Measurements from ENCODE around the gene CLTCL1. TPM values are rescaled to one million over a fixed set of nuclear protein-coding genes. Genes with fewer than 3 reads are reported as not detected.

Gene CLTCL1
- total and polyA plus RNA-seq, 9 of the 15 experiments (the other 6 are each of a cell fraction or from before 2014, with no cell fraction given), result 1.1 to 11.7 (median 5.0) TPM

DNA sequence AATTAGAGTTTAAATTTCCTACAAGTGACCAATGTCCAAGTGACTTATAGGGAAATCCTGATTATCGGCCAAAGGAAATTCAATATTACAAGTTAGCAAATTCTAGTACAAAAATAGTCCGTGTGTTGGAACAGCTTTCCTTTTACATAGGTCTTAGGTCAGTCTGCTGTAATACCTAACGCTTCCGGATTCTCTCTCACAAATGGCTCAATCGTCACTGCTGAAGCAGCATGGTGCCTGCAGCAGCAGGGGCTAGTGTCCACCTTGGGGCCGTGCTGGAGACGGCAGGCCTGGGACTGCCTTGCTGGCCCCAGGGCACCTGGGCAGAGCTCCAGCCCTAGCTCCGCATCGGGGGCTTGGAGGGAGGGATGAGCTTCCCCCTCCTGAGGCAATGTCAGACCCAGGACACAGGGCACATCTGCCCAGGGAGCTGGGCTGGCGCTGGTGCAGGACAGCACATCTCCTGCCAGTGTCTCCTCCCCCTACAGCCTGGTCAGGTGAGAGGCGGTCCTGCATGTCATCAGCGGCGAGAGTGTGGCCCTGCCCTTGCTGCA, 39.4 kb upstream of the CLTCL1 start (continued):
- TF ChIP-seq CBX1 (IDR thresholded peaks at IDR 0.05; ENCODE audit: low read depth) (no peak), KLF10 (CRISPR knock-in tag; IDR thresholded peaks at IDR 0.05) (no peak), BRCA1 (IDR thresholded peaks at IDR 0.05) (no peak), BRCA1 (CRISPR knock-in tag; IDR thresholded peaks at IDR 0.05) (no peak), KAT8 (IDR thresholded peaks at IDR 0.05; ENCODE audit: low read depth) (no peak), HNRNPUL1 (IDR thresholded peaks at IDR 0.05; ENCODE audit: low read length) (no peak), NFRKB (IDR thresholded peaks at IDR 0.05; ENCODE audit: low read depth) (no peak), ZNF76 (CRISPR knock-in tag; IDR thresholded peaks at IDR 0.05; ENCODE audit: borderline replicate concordance) (no peak), DDX20 (tag; IDR thresholded peaks at IDR 0.05; ENCODE audit: low read depth) (no peak), ATF1 (CRISPR knock-in tag; IDR thresholded peaks at IDR 0.05) (no peak), ATF1 (tag; IDR thresholded peaks at IDR 0.05) (no peak), FUS (optimal IDR thresholded peaks at IDR 0.05; ENCODE audit: low read depth, low read length) (no peak), POLR2AphosphoS5 (IDR thresholded peaks at IDR 0.05; ENCODE audit: control insufficient read depth, insufficient read depth, low read depth, low read length) (peak; percentile 34; the same call in 1 of the 2 replicates), KLF6 (CRISPR knock-in tag; IDR thresholded peaks at IDR 0.05; ENCODE audit: borderline replicate concordance) (no peak), SIN3B (IDR thresholded peaks at IDR 0.05; ENCODE audit: low read depth) (no peak), ZNF75A (CRISPR knock-in tag; IDR thresholded peaks at IDR 0.05) (no peak), ZNF583 (CRISPR knock-in tag; IDR thresholded peaks at IDR 0.05) (no peak), ZNF764 (CRISPR knock-in tag; IDR thresholded peaks at IDR 0.05; ENCODE audit: low read depth) (no peak), ZNF507 (tag; conservative IDR thresholded peaks at IDR 0.05) (no peak), NFXL1 (CRISPR knock-in tag; IDR thresholded peaks at IDR 0.05) (no peak), ZNF780A (CRISPR knock-in tag; IDR thresholded peaks at IDR 0.05) (no peak), KLF13 (tag; IDR thresholded peaks at IDR 0.05; ENCODE audit: borderline replicate concordance, low read depth) (no peak), ZSCAN32 (CRISPR knock-in tag; IDR thresholded peaks at IDR 0.05) (no peak), ELF4 (CRISPR knock-in tag; IDR thresholded peaks at IDR 0.05) (no peak), MED1 (CRISPR knock-in tag; IDR thresholded peaks at IDR 0.05; ENCODE audit: borderline replicate concordance) (no peak)
- TF ChIP-seq, protein P1, sequence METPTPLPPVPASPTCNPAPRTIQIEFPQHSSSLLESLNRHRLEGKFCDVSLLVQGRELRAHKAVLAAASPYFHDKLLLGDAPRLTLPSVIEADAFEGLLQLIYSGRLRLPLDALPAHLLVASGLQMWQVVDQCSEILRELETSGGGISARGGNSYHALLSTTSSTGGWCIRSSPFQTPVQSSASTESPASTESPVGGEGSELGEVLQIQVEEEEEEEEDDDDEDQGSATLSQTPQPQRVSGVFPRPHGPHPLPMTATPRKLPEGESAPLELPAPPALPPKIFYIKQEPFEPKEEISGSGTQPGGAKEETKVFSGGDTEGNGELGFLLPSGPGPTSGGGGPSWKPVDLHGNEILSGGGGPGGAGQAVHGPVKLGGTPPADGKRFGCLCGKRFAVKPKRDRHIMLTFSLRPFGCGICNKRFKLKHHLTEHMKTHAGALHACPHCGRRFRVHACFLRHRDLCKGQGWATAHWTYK (CRISPR knock-in tag; IDR thresholded peaks at IDR 0.05), result no peak
- TF ChIP-seq, protein P2, sequence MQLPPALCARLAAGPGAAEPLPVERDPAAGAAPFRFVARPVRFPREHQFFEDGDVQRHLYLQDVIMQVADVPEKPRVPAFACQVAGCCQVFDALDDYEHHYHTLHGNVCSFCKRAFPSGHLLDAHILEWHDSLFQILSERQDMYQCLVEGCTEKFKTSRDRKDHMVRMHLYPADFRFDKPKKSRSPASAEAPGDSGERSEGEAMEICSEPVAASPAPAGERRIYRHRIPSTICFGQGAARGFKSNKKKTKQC (CRISPR knock-in tag; IDR thresholded peaks at IDR 0.05), result peak; percentile 40
- TF ChIP-seq, protein P3, sequence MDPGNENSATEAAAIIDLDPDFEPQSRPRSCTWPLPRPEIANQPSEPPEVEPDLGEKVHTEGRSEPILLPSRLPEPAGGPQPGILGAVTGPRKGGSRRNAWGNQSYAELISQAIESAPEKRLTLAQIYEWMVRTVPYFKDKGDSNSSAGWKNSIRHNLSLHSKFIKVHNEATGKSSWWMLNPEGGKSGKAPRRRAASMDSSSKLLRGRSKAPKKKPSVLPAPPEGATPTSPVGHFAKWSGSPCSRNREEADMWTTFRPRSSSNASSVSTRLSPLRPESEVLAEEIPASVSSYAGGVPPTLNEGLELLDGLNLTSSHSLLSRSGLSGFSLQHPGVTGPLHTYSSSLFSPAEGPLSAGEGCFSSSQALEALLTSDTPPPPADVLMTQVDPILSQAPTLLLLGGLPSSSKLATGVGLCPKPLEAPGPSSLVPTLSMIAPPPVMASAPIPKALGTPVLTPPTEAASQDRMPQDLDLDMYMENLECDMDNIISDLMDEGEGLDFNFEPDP (CRISPR knock-in tag; IDR thresholded peaks at IDR 0.05), result no peak
